ENCODE measurements around the gene ERVH48-1.
"Not testable (repeated sequence)": the region's sequence is repeated elsewhere in the genome, so short reads cannot be mapped to it uniquely, and the experiment has no call there.

Gene ERVH48-1

GRCh38 chr21:42965211-42965560, 39.8 kb upstream of the ERVH48-1 start:
- no peak for TF ChIP-seq CTCF (IDR thresholded peaks at IDR 0.05; ENCODE audit: low read depth, low read length, missing control alignments)
- no peak for DNase-seq (ENCODE audit: low read depth)
- H3K4me3 ChIP-seq (ENCODE audit: low read depth, low read length): no peak overlapping the region

GRCh38 chr21:42964546-42965210, 39.2 kb upstream of the ERVH48-1 start:
- no peak for DNase-seq (ENCODE audit: low read depth)
- no peak for TF ChIP-seq CTCF (IDR thresholded peaks at IDR 0.05; ENCODE audit: low read depth, low read length, missing control alignments)
- no peak overlapping the region for H3K4me3 ChIP-seq (ENCODE audit: low read depth, low read length)

GRCh38 chr21:42964086-42964485, 38.7 kb upstream of the ERVH48-1 start:
- TF ChIP-seq CTCF (IDR thresholded peaks at IDR 0.05; ENCODE audit: low read depth, low read length, missing control alignments): no peak
- H3K4me3 ChIP-seq (ENCODE audit: low read depth, low read length): no peak overlapping the region
- DNase-seq (ENCODE audit: low read depth): no peak

- TF ChIP-seq CTCF (IDR thresholded peaks at IDR 0.05; ENCODE audit: low read depth, low read length, missing control alignments): no peak
- DNase-seq (ENCODE audit: low read depth): no peak
- no peak overlapping the region for H3K4me3 ChIP-seq (ENCODE audit: low read depth, low read length)
Measured at GRCh38 chr21:42962380-42963007, 37.1 kb upstream of the ERVH48-1 start.

- no peak for DNase-seq (ENCODE audit: low read depth)
- no peak for TF ChIP-seq CTCF (IDR thresholded peaks at IDR 0.05; ENCODE audit: low read depth, low read length, missing control alignments)
- H3K4me3 ChIP-seq (ENCODE audit: low read depth, low read length): no peak overlapping the region
Measured at GRCh38 chr21:42959728-42960127, 34.3 kb upstream of the ERVH48-1 start.

GRCh38 chr21:42958122-42958521, 32.7 kb upstream of the ERVH48-1 start:
- not testable (repeated sequence) for DNase-seq (ENCODE audit: low read depth)

GRCh38 chr21:42956824-42957630, 31.6 kb upstream of the ERVH48-1 start:
- DNase-seq (ENCODE audit: low read depth): no peak
- no peak overlapping the region for H3K4me3 ChIP-seq (ENCODE audit: low read depth, low read length)
- no peak for TF ChIP-seq CTCF (IDR thresholded peaks at IDR 0.05; ENCODE audit: low read depth, low read length, missing control alignments)

More at GRCh38 chr21:42958122-42958521, 32.7 kb upstream of the ERVH48-1 start:
- not testable (repeated sequence) for H3K4me3 ChIP-seq (ENCODE audit: low read depth, low read length)

GRCh38 chr21:42951193-42951592, 25.8 kb upstream of the ERVH48-1 start:
- not testable (repeated sequence) for H3K4me3 ChIP-seq (ENCODE audit: low read depth, low read length); DNase-seq (ENCODE audit: low read depth)

GRCh38 chr21:42949094-42949755, 23.8 kb upstream of the ERVH48-1 start:
- DNase-seq (ENCODE audit: low read depth); H3K4me3 ChIP-seq (ENCODE audit: low read depth, low read length): not testable (repeated sequence)
